OCI-M1 (cell line): Measurements from ENCODE around the gene NAP1L1.

Source experiments
- DNase-seq: peaks from one replicate; lab custom pipeline; 2025; lab: John Stamatoyannopoulos, UW

Gene NAP1L1

GRCh38 chr12:76083904-76084862 lies at the start of gene NAP1L1:
NAP1L1 (minus strand) TSS chr12:76084685; CDS start chr12:76074219, 10,466 bp downstream.
- peak; percentile 97 for DNase-seq

GRCh38 chr12:76127588-76127987 lies 43.1 kb upstream of the NAP1L1 start:
- no peak for DNase-seq

- no peak for DNase-seq
Measured at GRCh38 chr12:76124456-76124855, 40.0 kb upstream of the NAP1L1 start.

- no peak for DNase-seq
Measured at GRCh38 chr12:76123259-76124212, 39.1 kb upstream of the NAP1L1 start.

- DNase-seq = no peak
Measured at GRCh38 chr12:76119887-76120286, 35.4 kb upstream of the NAP1L1 start.

GRCh38 chr12:76117751-76118150 lies 33.3 kb upstream of the NAP1L1 start:
- DNase-seq = no peak

GRCh38 chr12:76117067-76117691 lies 32.7 kb upstream of the NAP1L1 start:
- no peak for DNase-seq

- peak; percentile 76 for DNase-seq
Measured at GRCh38 chr12:76113800-76114757, 29.6 kb upstream of the NAP1L1 start.

- no peak for DNase-seq
Measured at GRCh38 chr12:76111209-76111749, 26.8 kb upstream of the NAP1L1 start.

- DNase-seq = no peak
Measured at GRCh38 chr12:76109879-76110278, 25.4 kb upstream of the NAP1L1 start.

GRCh38 chr12:76108356-76108755 lies 23.9 kb upstream of the NAP1L1 start:
- DNase-seq = no peak

GRCh38 chr12:76106631-76107030 lies 22.1 kb upstream of the NAP1L1 start:
- DNase-seq = no peak

- DNase-seq = no peak
Measured at GRCh38 chr12:76103958-76104357, 19.5 kb upstream of the NAP1L1 start.

- no peak for DNase-seq
Measured at GRCh38 chr12:76101739-76102385, 17.4 kb upstream of the NAP1L1 start.

GRCh38 chr12:76096079-76096646 lies 11.7 kb upstream of the NAP1L1 start:
- no peak for DNase-seq

GRCh38 chr12:76094754-76095153 lies 10.3 kb upstream of the NAP1L1 start:
- no peak for DNase-seq

- no peak for DNase-seq
Measured at GRCh38 chr12:76091246-76091754, 6.8 kb upstream of the NAP1L1 start.

GRCh38 chr12:76085520-76085868 lies 1.0 kb upstream of the NAP1L1 start:
- DNase-seq = peak; percentile 64

GRCh38 chr12:76084863-76085519 lies 506 bp upstream of the NAP1L1 start:
- peak; percentile 94 for DNase-seq
